Limb (tissue), 2 donors: ENCODE data around the gene PTGIR.
"Not testable (repeated sequence)": the region's sequence is repeated elsewhere in the genome, so short reads cannot be mapped to it uniquely, and the experiment has no call there.

ENCODE experiments used
- DNase-seq, 2 donors: peaks; one replicate each; pipeline ENCODE4 v3.0.0-alpha.2; 2016; ENCODE audit errors: extremely low spot score in 2 of 2

The PTGIR gene

GRCh38 chr19:46639358-46640182 is 14.7 kb upstream of the PTGIR start:
- peak; percentile 87 to 90 for DNase-seq

GRCh38 chr19:46637224-46637623 is 12.3 kb upstream of the PTGIR start:
- no peak for DNase-seq

- no peak for DNase-seq
Observed at GRCh38 chr19:46635920-46636761, 11.3 kb upstream of the PTGIR start, which contains the start of gene GNG8. Gene GNG8 (minus strand): TSS chr19:46636202. CDS start chr19:46634682, 1,520 bp downstream.

GRCh38 chr19:46634656-46635218 is 9.8 kb upstream of the PTGIR start:
- DNase-seq: no peak

GRCh38 chr19:46634045-46634655 is 9.3 kb upstream of the PTGIR start:
- DNase-seq: peak in 1 of 2 donors; percentile 91

DNA sequence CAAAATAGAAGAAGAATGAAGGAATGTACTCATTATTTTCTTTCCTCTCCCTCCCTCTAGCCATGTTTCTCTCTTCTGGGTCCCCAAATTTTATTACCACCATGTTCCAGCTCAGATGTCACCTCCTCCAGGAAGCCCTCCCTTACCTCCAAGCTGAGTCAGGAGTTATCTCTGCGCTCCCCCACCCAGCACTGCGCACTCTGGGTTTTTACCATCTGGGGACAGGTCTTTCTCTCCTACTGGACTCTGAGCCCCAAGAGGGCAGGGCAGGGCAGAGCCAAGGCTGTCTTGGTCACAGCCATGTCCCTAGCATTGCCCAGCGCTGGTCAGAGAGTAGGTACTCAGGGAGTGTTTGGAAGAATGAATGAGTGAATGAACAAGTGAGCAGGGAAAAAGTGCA is 8.2 kb upstream of the PTGIR start:
- DNase-seq: no peak

GRCh38 chr19:46631481-46631880 is 6.6 kb upstream of the PTGIR start:
- DNase-seq: no peak

DNA sequence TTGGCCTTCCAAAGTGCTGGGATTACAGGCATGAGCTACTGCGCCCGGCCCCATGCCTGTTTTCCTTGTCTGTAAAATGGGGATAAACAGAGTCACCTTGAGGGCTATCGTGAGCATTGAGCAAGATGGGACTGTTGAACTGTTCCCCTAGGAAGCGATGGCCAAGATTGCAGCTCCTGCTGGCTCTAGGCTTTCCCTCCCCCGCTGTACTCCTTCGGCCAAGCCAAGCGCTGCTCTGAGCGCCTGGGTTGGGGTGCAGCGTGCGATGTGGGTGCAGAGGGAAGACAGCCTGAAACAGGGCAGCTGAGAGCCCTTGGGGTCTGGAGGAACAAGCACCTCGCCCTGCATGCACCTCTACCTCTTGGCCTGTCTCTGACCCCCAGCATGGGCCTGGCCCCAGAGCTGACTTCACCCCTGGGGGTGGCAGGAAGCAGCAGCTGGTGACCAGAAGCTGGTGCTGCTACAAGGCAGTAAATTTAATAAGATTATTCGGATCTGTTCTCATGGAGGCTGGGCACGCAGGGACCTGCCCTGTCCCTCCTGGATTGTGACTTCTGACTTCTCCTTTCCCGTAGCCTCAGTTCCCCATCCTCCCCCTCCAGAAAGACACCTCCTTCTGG is 5.8 kb upstream of the PTGIR start:
- no peak for DNase-seq

- DNase-seq: no peak
Observed at GRCh38 chr19:46629546-46630025, 4.7 kb upstream of the PTGIR start.

DNA sequence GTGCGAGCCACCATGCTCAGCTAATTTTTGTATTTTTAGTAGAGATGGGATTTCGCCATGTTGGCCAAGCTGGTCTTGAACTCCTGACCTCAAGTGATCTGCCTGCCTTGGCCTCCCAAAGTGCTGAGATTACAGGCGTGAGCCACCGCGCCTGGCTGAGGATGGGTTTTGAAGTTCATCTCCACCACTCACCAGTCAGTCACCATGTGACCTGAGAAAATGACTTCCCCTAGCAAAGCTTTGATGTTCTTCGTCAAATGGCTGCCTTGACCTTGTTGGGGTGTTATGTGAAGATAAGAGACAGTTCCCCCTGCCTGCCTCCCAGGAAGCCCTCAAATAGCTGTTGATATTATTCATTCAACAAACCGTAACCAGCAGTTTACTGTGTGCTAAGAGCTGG is 4.1 kb upstream of the PTGIR start:
- not testable (repeated sequence) for DNase-seq

GRCh38 chr19:46626446-46626845 is 1.6 kb upstream of the PTGIR start:
- no peak for DNase-seq

DNA sequence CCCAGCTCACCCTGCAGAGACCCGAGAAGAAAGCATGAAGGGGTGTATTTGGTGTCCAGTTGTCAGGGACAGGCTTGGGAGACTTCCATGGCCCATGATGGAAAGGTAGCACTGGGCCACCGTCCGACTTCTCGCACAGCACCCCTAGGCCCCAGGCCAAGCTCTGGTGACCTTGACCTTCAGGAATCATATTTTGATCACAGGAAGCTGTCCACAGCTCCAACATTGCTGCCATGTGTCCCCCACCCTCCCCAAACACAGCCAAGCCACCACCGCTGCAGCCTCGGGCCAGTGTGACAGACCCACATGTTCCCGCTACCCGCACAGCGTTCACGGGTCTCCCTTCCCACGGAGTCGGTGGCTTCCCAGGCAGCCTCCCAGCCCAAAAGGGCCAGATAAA is 842 bp upstream of the PTGIR start:
- DNase-seq: no peak

GRCh38 chr19:46623915-46624502 is 880 bp downstream of the PTGIR start:
- DNase-seq: no peak

DNA sequence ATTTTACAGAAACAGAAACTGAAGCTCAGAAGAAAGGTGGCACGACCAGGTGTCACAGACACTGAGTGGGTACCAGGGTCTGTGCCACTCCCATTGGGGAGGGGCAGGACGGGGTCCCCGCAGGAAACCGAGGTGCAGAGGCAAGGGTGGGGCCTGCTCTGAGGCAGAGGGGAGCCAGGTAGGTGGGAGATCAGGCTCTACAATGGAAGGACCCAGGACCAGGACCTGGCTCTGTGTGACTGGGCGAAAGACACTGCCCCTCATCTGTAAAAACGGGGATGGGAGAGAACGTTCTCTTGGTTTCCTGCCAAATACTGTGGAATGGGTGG is 2.8 kb downstream of the PTGIR start:
- no peak for DNase-seq

GRCh38 chr19:46621191-46622117 is 3.4 kb downstream of the PTGIR start:
- DNase-seq: no peak

GRCh38 chr19:46620716-46621115 is 4.2 kb downstream of the PTGIR start:
- DNase-seq: no peak

DNA sequence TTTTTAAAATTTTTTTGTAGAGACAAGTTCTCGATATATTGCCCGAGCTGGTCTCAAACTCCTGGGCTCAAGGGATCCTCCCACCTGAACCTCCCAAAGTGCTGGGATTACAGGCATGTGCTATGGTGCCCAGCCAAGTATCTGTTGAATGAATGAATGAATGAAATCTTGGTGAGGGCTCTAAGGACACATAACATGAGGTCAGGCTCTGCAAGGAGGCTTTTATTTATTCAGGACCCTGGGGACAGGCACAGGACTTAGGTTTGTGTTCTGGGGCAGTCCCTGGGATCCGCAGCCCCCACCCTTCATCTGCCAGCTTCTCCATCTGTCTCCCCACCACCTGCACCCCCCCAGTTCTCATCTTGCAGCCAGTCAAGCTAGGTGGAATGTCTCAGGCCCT is 4.6 kb downstream of the PTGIR start:
- no peak for DNase-seq

- DNase-seq: no peak
Observed at GRCh38 chr19:46618670-46619231, 6.1 kb downstream of the PTGIR start.

DNA sequence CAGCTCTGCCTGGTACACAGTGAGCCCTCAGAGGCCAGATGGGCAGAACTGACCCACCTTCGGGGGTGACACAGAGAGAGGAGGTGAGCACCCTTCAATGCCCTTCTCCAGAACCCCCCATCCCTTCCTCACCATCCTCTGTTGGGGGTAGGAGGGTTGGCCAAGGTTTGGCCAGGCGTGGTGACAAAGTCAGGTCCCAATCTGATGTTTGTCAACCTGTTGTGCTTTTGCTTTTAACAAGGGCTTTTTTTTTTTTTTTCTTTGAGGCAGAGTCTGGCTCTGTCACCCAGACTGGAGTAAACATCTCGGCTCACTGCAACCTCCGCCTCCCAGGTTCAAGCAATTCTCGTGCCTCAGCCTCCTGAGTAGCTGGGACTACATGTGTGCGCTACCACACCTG is 7.3 kb downstream of the PTGIR start:
- DNase-seq: no peak
